ENCODE measurements around the gene LAMB4. TPM values are rescaled to one million over a fixed set of nuclear protein-coding genes. Genes with fewer than 3 reads are reported as not detected.
"Not testable (repeated sequence)": the region's sequence is repeated elsewhere in the genome, so short reads cannot be mapped to it uniquely, and the experiment has no call there.

The LAMB4 gene
- total RNA-seq, 2 donors from 2014 or later = 0.85 TPM; not detected in 1

DNA sequence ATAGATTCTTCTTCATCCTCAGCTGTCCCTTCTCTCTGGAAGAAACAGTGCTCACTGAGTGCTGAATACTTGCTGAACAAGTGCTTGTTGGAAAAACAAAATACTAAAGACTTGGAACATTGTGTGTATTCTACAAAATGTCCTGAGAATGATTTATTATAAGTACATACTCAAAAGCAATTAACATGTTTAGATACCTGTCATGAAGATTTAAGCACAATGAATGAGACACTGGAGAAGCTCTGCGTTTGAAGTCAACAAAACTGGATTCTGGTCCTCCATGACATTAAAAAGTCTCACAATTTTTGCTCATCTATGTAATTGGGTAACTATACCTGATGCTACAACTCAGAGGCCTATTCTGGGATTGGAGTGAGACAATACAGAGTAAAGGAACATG lies 92.4 kb downstream of the LAMB4 start:
- H3K4me1 ChIP-seq (replicated peaks) = no peaks in the 10 kb centered on the region
- WGBS = 24% methylated on average over 1 of the region's 1 CpG
- no peak overlapping the region for H3K4me3 ChIP-seq
- no peaks in the 10 kb centered on the region for H3K9me3 ChIP-seq
- TF ChIP-seq POLR2A (IDR thresholded peaks at IDR 0.05) (no peak), CTCF (IDR thresholded peaks at IDR 0.05) (no peak), POLR2AphosphoS5 (IDR thresholded peaks at IDR 0.05) (no peak)
- H3K27ac ChIP-seq = no peak overlapping the region
- DNase-seq (ENCODE audit: low spot score) = no peak
- H3K36me3 ChIP-seq = no peaks in the 10 kb centered on the region
- intact Hi-C loops (cut with DNase I) = no loop called here
- no peaks in the 10 kb centered on the region for H3K27me3 ChIP-seq (replicated peaks; ENCODE audit: insufficient read depth)

DNA sequence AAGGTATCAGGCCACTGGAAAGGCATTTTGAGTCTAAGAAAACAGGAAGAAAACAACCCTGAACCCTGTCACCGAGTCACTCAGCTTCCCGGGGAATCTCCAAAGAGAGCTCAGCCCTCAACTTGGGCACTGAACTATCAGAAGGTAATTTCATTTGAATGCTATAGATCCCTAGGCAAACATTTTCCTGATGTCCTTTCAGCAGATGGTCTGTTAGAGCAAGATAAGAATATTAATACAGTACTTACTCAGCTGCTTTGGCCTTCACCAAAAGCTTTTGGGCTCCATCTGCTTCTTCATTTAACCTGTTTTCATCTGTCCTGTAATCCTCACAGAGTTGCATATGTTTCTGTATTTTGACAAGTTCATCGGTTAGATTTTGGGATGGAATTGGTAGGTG lies 93.0 kb downstream of the LAMB4 start:
- Histone ChIP-seq H3K36me3 (no peaks in the 10 kb centered on the region), H3K27ac (no peak overlapping the region), H3K4me1 (replicated peaks) (no peaks in the 10 kb centered on the region), H3K27me3 (replicated peaks; ENCODE audit: insufficient read depth) (no peaks in the 10 kb centered on the region), H3K4me3 (no peak overlapping the region), H3K9me3 (no peaks in the 10 kb centered on the region)
- TF ChIP-seq POLR2AphosphoS5 (IDR thresholded peaks at IDR 0.05) (no peak), POLR2A (IDR thresholded peaks at IDR 0.05) (no peak), CTCF (IDR thresholded peaks at IDR 0.05) (no peak)
- WGBS = 92% methylated on average over 3 of the region's 3 CpGs
- intact Hi-C loops (cut with DNase I) = no loop called here
- DNase-seq (ENCODE audit: low spot score) = no peak

DNA sequence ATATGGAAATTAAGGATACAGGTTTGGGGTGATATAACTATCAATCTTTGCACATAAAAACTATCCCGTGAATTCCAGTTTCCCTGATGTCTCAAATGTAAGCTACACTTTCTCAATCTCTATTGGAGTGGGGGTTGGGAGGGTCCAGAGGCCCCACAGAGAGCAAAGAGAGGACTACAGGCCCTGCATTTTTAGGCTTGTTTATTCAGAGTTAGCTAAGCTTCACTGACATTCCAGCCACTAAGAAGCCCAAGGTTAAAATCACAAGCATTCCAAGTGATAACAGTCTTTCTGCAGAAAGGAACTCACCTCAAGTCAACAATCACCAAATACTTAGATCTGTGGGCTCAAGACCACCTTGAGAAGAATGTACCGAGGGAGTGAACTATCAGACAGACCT lies 95.6 kb downstream of the LAMB4 start:
- TF ChIP-seq POLR2A (IDR thresholded peaks at IDR 0.05) (no peak), POLR2AphosphoS5 (IDR thresholded peaks at IDR 0.05) (no peak), CTCF (IDR thresholded peaks at IDR 0.05) (no peak)
- intact Hi-C loops (cut with DNase I) = no loop called here
- Histone ChIP-seq H3K27ac (no peak overlapping the region), H3K9me3 (no peaks in the 10 kb centered on the region), H3K27me3 (replicated peaks; ENCODE audit: insufficient read depth) (no peaks in the 10 kb centered on the region), H3K36me3 (no peaks in the 10 kb centered on the region), H3K4me1 (replicated peaks) (no peaks in the 10 kb centered on the region), H3K4me3 (no peak overlapping the region)
- DNase-seq (ENCODE audit: low spot score) = no peak
- 63% methylated on average over 2 of the region's 2 CpGs for WGBS

- TF ChIP-seq CTCF (IDR thresholded peaks at IDR 0.05) (no peak), POLR2A (IDR thresholded peaks at IDR 0.05) (no peak), POLR2AphosphoS5 (IDR thresholded peaks at IDR 0.05) (no peak)
- intact Hi-C loops (cut with DNase I) = no loop called here
- no peak overlapping the region for H3K4me3 ChIP-seq
- no peaks in the 10 kb centered on the region for H3K9me3 ChIP-seq
- H3K27ac ChIP-seq = no peak overlapping the region
- no peak for DNase-seq (ENCODE audit: low spot score)
- no peaks in the 10 kb centered on the region for H3K36me3 ChIP-seq
- 53% methylated on average over 5 of the region's 5 CpGs for WGBS
- H3K27me3 ChIP-seq (replicated peaks; ENCODE audit: insufficient read depth) = no peaks in the 10 kb centered on the region
- H3K4me1 ChIP-seq (replicated peaks) = no peaks in the 10 kb centered on the region
Observed at GRCh38 chr7:108033776-108034497, 96.2 kb downstream of the LAMB4 start.

DNA sequence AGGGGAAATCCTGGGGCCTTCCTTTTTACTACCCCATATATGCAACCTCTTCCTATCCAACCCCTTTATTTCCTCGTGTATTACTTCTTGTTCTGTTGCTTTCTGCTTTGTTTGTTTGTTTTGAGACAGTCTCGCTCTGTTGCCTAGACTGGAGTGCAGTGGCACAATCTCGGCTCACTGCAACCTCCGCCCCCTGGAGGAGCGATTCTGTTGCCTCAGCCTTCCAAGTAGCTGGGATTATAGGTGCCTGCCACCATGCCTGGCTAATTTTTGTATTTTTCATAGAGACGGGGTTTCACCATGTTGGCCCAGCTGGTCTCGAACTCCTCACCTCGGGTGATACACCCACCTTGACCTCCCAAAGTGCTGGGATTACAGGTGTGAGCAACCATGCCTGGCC lies 96.9 kb downstream of the LAMB4 start:
- H3K36me3 ChIP-seq; H3K27me3 ChIP-seq (replicated peaks; ENCODE audit: insufficient read depth); H3K4me3 ChIP-seq; H3K27ac ChIP-seq; H3K4me1 ChIP-seq (replicated peaks); intact Hi-C loops (cut with DNase I); H3K9me3 ChIP-seq; DNase-seq (ENCODE audit: low spot score): not testable (repeated sequence)
- 82% methylated on average over 8 of the region's 8 CpGs for WGBS

Measured in prostate gland (tissue), 2 donors.